Erythroblast (primary cell): Measurements from ENCODE around the gene OR8G5.
A peak's percentile ranks its signal among the peaks of the same experiment; 100 is the strongest.
"Not testable (repeated sequence)": the region's sequence is repeated elsewhere in the genome, so short reads cannot be mapped to it uniquely, and the experiment has no call there.

Experiments
- DNase-seq, 2 experiments: peaks; one replicate each; lab custom pipeline; 2025; lab: John Stamatoyannopoulos, UW
- GATA1 ChIP-seq: IDR thresholded peaks from 2 replicates; pipeline ENCODE4 v1.6.1; 2011; ENCODE audit warnings: low read depth, mild to moderate bottlenecking, control low read depth, low read length, moderate library complexity
- POLR2A ChIP-seq: IDR thresholded peaks from 2 replicates; pipeline ENCODE4 v1.6.1; 2011; ENCODE audit warnings: mild to moderate bottlenecking, low read length

OR8G5 gene, protein sequence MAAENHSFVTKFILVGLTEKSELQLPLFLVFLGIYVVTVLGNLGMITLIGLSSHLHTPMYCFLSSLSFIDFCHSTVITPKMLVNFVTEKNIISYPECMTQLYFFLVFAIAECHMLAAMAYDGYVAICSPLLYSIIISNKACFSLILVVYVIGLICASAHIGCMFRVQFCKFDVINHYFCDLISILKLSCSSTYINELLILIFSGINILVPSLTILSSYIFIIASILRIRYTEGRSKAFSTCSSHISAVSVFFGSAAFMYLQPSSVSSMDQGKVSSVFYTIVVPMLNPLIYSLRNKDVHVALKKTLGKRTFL

DNA sequence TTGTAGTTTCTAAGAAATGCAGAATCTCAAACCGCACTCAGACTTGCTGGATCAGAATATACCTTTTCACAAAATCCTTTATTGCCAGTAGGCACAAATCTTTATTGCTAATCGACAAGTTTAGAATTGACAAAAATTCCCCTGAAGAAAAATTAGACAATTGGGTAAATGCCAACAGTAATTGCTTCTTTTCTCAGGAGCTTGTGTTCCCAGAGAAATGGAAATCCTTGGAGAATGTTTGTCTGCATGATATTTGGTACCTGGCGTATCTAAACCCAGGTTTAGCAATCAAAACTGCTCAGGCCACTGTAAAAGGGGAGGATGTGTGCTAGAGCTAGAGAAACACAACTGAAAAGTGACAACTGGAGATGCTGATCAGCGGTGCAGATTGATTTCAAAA, at the start of gene OR8G5:
Gene OR8G5 (plus strand): TSS at position 301 of the 400 bp plus-strand sequence. CDS start 8,556 bp downstream, outside the sequence.
- TF ChIP-seq GATA1: no peak
- no peak for DNase-seq

DNA sequence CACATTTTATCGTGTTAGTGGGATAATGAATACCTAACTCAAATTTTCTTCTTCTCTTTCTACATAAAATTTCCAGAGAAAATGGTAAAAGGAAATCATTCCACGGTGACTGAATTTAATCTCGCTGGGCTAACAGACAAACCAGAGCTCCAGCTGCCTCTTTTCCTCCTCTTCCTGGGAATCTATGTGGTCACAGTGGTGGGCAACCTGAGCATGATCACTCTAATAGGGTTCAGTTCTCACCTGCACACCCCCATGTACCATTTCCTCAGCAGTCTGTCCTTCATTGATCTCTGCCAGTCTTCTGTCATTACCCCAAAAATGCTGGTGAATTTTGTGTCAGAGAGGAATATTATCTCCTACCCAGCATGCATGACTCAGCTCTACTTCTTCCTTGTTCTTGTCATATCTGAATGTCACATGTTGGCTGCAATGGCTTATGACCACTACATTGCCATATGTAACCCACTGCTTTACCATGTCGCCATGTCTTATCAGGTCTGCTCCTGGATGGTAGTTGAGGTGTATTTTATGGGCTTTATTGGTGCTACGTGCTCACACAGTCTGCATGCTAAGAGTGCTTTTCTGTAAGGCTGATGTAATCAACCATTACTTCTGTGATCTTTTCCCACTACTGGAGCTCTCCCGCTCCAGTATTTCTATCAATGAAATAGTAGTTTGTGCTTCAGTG, 48.9 kb upstream of the OR8G5 start:
- peak; percentile 94 to 98 for DNase-seq
- TF ChIP-seq GATA1 (no peak), POLR2A (no peak)

DNA sequence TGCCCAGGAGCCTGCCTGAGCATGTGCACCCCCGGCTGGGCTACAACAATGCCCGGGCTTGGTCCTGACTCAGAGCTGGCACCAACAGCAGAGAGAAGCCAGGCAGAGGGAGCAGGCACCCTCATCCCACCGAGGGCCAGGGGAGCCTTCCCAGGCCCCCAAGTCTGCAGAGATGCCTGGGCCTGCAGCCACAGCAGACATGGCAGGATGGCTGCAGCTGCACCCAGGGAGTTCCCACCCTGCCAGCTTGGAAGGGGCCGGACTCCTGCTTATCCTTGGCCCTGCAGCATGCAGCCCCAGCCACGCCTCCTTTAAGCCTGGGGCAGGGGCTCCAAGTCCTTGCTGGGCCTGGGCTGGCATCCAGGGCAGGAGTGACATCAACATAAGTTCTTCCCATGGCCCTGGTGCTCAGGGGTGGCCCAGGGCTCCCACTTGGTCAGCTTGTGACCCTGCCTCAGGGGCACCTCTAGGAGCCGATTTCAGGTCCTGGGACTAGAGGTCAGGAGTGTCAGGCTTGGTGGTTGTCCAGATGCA, 46.3 kb upstream of the OR8G5 start:
- TF ChIP-seq GATA1 (no peak), POLR2A (no peak)
- DNase-seq: no peak

DNA sequence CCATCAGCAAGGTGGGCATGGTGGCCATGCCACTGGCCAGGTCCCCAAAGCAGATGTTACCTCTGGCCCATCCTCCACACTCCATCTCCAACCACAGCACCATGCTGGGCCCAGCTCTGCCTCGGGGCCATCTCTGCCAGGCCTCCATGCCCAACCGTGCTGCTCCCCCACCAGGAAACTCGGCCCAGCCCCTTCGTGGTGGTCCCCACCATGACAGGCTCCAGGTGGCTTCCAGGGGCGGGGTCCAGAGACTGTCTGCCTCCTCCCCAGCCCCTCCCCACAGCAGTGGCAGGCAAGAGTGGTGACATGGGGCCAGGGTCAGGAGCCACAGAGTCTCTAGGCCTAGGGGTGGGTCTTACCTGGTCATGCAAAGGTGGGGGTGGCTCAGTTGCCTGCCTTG, 45.8 kb upstream of the OR8G5 start:
- DNase-seq: no peak
- no peak for TF ChIP-seq GATA1
- no peak for TF ChIP-seq POLR2A

DNA sequence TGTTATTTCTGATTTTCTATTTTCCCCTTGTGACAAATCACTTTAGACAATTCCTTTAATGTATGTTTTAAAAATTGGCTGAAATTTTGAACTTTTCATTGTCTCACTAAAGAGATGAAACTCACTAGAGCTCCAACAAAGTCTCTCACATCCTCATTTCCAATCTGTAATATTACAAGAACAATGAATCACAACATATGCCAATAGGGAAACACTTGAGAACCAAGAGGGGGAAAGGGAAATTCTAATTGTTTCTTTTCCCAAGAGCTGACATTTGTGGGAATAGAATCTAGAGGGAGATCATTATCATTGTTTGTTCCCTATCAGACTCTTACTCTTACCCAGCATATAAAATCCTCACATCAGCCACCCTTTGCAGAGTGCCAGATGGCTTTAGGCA, 44.9 kb upstream of the OR8G5 start:
- TF ChIP-seq GATA1: no peak
- TF ChIP-seq POLR2A: no peak
- DNase-seq: no peak

DNA sequence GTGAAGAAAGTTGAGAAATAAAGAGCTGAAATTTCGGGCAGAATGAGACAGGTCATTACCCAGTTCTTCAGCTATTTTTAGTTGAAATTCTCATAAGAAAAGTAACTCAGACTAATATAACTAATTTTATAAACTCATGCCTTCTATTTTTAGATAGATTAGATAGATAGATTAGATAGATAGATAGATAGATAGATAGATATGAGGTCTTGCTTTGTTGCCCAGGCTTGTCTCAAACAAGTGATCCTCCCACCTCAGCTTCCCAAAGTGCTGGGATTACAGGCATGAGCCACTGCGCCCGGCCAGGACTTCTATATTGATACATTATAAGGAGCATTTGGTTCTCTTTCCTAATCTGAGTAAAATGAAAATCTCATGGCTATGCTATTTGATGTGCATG, 42.1 kb upstream of the OR8G5 start:
- no peak for DNase-seq
- TF ChIP-seq GATA1: no peak
- no peak for TF ChIP-seq POLR2A

DNA sequence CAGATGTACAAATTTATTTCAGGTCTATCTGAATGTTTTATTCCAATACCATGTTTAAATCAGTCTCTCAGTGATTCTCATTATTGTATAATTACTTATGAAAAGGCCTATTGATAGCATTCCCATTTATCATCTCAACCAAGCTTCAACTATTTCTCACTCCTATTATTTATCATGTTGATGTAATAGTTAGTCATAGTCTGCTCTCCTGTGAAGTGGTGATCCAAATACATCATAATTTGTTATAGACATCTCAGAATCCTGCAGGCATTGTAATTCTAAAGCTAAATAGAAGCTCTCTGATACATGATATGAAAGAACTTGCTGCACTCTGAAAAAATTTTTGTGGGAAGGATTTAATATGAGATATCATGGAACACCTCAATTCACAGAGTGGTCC, 37.0 kb upstream of the OR8G5 start:
- DNase-seq: no peak
- no peak for TF ChIP-seq POLR2A

DNA sequence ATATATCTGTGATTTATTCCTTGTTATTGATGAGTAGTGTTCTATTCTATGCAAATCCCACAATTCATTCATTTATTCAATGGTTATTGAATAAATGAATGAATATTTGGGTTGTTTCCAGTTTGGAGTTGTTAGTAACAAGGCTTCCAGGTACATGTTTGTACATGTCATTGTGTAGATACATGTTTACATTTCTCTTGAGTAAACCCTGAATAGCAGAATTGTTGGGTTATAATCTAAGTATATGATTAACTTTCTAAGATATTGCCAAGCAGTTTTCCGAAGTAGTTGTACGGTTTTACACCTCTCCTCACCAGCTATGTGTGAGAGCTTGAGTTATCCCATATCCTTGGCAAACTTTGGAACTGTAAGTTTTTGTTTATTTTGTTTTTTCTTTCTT, 33.8 kb upstream of the OR8G5 start:
- no peak for TF ChIP-seq POLR2A
- no peak for TF ChIP-seq GATA1
- no peak for DNase-seq

DNA sequence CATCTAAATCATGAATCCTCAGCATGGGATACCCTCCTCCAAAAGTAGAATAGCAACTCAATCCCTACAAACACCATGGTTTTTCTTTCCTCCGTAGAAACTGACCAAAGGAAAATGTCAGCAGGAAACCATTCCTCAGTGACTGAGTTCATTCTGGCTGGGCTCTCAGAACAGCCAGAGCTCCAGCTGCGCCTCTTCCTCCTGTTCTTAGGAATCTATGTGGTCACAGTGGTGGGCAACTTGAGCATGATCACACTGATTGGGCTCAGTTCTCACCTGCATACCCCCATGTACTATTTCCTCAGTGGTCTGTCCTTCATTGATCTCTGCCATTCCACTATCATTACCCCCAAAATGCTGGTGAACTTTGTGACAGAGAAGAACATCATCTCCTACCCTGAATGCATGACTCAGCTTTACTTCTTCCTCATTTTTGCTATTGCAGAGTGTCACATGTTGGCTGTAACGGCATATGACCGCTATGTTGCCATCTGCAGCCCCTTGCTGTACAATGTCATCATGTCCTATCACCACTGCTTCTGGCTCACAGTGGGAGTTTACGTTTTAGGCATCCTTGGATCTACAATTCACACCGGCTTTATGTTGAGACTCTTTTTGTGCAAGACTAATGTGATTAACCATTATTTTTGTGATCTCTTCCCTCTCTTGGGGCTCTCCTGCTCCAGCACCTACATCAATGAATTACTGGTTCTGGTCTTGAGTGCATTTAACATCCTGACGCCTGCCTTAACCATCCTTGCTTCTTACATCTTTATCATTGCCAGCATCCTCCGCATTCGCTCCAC, 31.4 kb upstream of the OR8G5 start:
- DNase-seq: peak; percentile 78 to 86

DNA sequence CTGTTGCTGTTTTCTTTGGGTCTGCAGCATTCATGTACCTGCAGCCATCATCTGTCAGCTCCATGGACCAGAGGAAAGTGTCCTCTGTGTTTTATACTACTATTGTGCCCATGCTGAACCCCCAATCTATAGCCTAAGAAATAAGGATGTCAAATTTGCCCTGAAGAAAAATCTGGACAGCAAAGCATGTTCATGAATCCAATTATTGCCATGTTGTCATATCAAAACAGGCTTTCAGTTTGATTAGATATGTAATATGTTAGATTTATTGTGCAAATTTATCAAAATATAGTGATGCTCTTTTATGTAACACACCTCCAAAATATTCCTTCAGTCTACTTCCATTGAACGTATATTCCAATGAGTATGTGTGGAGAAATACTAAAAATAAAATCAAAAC, 30.7 kb upstream of the OR8G5 start:
- no peak for DNase-seq
- TF ChIP-seq GATA1: no peak
- TF ChIP-seq POLR2A: no peak

DNA sequence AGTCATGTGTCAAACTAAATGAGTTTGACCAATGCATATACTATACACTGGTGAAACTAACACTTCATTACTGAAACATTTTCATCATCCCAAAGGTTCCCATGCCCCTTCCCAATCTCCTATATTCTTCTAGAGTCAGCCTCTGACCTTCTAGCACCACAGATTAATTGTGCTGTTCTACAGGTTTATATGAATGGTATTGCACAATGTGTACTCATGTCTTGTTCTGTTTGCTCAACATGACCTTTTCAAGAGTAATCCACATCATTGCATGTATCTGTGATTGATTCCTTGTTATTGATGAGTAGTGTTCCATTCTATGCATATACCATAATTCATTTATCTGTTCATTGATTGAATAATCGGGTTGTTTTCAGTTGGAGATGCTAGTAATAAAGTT, 22.8 kb upstream of the OR8G5 start:
- DNase-seq: no peak
- no peak for TF ChIP-seq GATA1
- no peak for TF ChIP-seq POLR2A

DNA sequence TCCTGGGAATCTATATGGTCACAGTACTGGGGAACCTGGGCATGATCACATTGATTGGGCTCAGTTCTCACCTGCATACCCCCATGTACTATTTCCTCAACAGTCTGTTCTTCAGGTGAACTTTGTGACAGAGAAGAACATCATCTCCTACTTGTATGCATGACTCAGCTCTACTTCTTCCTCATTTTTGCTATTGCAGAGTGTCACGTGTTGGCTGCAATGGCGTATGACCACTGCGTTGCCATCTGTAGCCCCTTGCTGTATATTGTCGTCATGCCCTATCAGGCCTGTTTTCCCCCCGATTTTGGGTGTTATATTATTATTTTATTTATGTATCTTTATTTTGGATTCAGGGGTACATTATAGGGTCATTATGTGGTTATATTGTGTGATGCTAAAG, 17.7 kb upstream of the OR8G5 start:
- TF ChIP-seq GATA1 (no peak), POLR2A (no peak)
- no peak for DNase-seq

DNA sequence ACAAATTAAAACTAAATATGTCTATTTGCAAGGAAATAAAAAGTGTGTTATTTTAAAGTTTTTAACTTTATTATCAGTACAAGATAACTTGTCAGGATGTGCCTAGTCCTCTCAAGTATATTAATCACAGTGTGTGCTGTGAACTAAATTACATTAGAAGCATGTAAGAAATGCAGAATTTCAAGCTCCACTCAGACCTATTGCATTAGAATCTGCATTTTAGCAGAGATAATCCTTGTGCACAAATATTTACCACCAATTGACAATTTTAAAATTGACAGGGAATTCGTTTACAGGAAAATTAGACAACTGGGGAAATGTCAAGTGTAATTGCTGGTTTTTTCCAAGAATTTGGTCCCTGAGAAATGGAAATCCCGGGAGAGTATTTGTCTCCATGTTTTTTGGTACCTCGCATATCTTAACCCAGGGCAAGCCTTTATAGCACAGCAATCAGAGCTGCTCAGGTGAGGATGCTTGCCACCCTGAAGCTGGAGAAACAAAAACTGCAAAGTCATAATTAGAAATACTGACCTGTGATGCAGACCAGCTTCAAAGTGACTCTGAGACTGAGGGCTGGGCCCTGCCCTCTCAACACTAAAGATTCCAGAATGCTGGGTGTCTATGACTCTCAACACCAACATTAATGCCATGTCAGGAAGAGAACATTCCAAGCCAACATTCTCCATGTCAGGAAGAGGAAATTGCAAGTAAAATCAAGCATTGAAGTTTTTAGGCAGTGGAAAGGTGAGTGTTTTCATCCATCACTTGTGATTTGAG, 15.4 kb upstream of the OR8G5 start, which contains the start of gene OR8G1:
Gene OR8G1 (plus strand): TSS at position 475 of the 777 bp plus-strand sequence. CDS start 8,581 bp downstream, outside the sequence.
- no peak for TF ChIP-seq GATA1
- TF ChIP-seq POLR2A: no peak
- no peak for DNase-seq

DNA sequence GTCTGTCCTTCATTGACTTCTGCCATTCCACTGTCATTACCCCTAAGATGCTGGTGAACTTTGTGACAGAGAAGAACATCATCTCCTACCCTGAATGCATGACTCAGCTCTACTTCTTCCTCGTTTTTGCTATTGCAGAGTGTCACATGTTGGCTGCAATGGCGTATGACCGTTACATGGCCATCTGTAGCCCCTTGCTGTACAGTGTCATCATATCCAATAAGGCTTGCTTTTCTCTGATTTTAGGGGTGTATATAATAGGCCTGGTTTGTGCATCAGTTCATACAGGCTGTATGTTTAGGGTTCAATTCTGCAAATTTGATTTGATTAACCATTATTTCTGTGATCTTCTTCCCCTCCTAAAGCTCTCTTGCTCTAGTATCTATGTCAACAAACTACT, 6.3 kb upstream of the OR8G5 start:
- peak; percentile 3 to 61 for DNase-seq

DNA sequence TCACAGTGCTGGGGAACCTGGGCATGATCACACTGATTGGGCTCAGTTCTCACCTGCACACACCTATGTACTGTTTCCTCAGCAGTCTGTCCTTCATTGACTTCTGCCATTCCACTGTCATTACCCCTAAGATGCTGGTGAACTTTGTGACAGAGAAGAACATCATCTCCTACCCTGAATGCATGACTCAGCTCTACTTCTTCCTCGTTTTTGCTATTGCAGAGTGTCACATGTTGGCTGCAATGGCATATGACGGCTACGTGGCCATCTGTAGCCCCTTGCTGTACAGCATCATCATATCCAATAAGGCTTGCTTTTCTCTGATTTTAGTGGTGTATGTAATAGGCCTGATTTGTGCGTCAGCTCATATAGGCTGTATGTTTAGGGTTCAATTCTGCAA, 8.9 kb downstream of the OR8G5 start:
- DNase-seq: peak; percentile 8 to 53

DNA sequence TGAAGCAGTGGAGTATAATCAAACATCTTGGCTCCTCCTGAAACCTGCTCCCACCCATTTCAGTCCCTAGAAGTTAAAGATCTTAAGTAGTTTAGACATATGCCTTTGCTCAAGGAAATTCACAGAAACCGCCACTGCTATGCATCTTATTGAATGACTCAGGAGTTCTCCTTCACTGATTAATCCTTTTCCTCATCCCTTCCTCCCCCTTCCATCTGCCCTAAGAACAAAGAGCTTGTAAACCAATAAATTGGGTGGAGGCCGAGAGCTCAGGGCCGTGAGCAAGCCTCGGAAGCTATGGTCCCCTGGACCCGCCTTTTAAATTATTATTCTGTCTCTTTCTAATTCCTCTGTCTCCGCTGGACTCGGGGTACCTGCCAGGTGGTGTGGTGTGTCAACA, 14.7 kb downstream of the OR8G5 start:
- not testable (repeated sequence) for DNase-seq
